Activated naive CD4-positive, alpha-beta T cell treated with anti-CD3 and anti-CD28 coated beads, Interleukin-2, amount 50 U/mL, for 72 hours (primary cell): Measurements from ENCODE around the gene HS3ST1. TPM values are rescaled to one million over a fixed set of nuclear protein-coding genes. Genes with fewer than 3 reads are reported as not detected.

ENCODE experiments used
- ATAC-seq, 2 donors: fragments of 150-1000 bp; cut with Tn5 transposase; 2 replicates each; pipeline ENCODE4 v1.10.0; 2021; ENCODE audit warnings: mild to moderate bottlenecking in 2 of 2, moderate library complexity in 2 of 2
- DNase-seq, 2 donors: peaks; one replicate each; pipeline ENCODE4 v3.0.0; 2021 to 2022; ENCODE audit warnings: low spot score in 2 of 2
- H3K27ac Mint-ChIP-seq, 2 donors: one replicate each; pipeline ENCODE4 v1.8.0; 2022; ENCODE audit warnings: mild to moderate bottlenecking in 2 of 2, mixed read lengths in 2 of 2
- H3K36me3 Mint-ChIP-seq, 2 donors: one replicate each; pipeline ENCODE4 v1.8.0; 2022; ENCODE audit warnings: mixed read lengths in 2 of 2
- H3K9me3 Mint-ChIP-seq, 2 donors: one replicate each; pipeline ENCODE4 v1.8.0; 2022; ENCODE audit warnings: mixed read lengths in 2 of 2
- total RNA-seq, 2 donors: library from RNA; stranded (reverse); gene quantifications; one replicate each; pipeline ENCODE4 v1.2.3, GENCODE V29; 2022

Gene HS3ST1
- total RNA-seq, 2 donors from 2014 or later, result not detected

GRCh38 chr4:11440481-11441193 lies 11.9 kb upstream of the HS3ST1 start:
- Mint-ChIP-seq H3K9me3 (no peaks in the 10 kb centered on the region), H3K36me3 (no peaks in the 10 kb centered on the region), H3K27ac (no peak overlapping the region)
- ATAC-seq (no peak), DNase-seq (no peak)

GRCh38 chr4:11439836-11440235 lies 11.1 kb upstream of the HS3ST1 start:
- ATAC-seq (no peak), DNase-seq (no peak)
- H3K36me3 Mint-ChIP-seq, result no peaks in the 10 kb centered on the region
- no peaks in the 10 kb centered on the region for H3K9me3 Mint-ChIP-seq
- no peak overlapping the region for H3K27ac Mint-ChIP-seq

GRCh38 chr4:11438647-11439046 lies 10.0 kb upstream of the HS3ST1 start:
- no peaks in the 10 kb centered on the region for H3K9me3 Mint-ChIP-seq
- H3K36me3 Mint-ChIP-seq, result no peaks in the 10 kb centered on the region
- no peak for DNase-seq
- no peak for ATAC-seq
- no peak overlapping the region for H3K27ac Mint-ChIP-seq

GRCh38 chr4:11436673-11437072 lies 8.0 kb upstream of the HS3ST1 start:
- Mint-ChIP-seq H3K27ac (no peak overlapping the region), H3K36me3 (no peaks in the 10 kb centered on the region), H3K9me3 (no peaks in the 10 kb centered on the region)

DNA sequence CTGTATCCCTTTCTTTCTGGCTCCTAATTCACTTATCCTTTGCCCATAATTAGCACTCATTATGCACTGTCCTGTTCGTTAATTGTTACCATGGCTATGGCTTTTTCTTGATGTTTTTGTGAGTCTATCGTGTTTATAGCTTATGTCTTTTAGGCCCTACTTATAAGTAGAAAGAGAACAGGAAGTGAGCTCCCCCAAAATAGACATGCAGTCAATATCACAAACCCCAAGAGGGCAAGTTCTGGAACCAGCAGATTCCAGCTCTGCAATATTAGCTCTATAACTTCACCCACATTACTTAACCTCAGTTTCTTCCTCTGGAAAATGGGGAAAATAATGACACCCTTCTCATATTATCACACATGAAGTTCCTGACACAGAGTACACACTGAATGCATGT lies 7.4 kb upstream of the HS3ST1 start:
- H3K27ac Mint-ChIP-seq, result no peak overlapping the region
- DNase-seq (no peak), ATAC-seq (no peak)
- H3K36me3 Mint-ChIP-seq, result no peaks in the 10 kb centered on the region
- no peaks in the 10 kb centered on the region for H3K9me3 Mint-ChIP-seq

More at GRCh38 chr4:11436673-11437072, 8.0 kb upstream of the HS3ST1 start:
- ATAC-seq, result no peak
- DNase-seq, result no peak

- Mint-ChIP-seq H3K36me3 (no peaks in the 10 kb centered on the region), H3K27ac (no peak overlapping the region), H3K9me3 (no peaks in the 10 kb centered on the region)
- ATAC-seq (no peak), DNase-seq (no peak)
These were observed 6.9 kb upstream of the HS3ST1 start for GRCh38 chr4:11435557-11435956.

DNA sequence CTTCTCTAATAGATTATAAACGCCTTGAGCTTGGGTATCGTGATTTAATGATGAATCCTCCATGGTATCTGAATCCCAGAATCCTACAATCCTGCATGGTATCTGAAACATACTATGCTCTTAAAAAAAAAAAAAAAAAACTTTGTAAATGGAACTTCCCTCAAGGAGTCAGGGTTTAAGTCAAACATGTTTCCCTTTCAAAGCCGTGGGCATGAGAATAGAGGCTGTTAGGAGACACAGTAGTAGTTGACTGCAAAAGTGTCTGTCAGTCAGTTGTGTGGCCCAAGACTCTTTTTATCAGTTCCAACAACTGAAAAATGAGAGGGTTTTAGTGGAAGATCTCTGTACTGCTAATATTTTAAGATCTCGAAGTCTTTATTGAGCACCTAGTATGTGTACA lies 2.4 kb upstream of the HS3ST1 start:
- ATAC-seq (no peak), DNase-seq (no peak)
- no peaks in the 10 kb centered on the region for H3K36me3 Mint-ChIP-seq
- H3K9me3 Mint-ChIP-seq, result no peaks in the 10 kb centered on the region
- no peak overlapping the region for H3K27ac Mint-ChIP-seq

DNA sequence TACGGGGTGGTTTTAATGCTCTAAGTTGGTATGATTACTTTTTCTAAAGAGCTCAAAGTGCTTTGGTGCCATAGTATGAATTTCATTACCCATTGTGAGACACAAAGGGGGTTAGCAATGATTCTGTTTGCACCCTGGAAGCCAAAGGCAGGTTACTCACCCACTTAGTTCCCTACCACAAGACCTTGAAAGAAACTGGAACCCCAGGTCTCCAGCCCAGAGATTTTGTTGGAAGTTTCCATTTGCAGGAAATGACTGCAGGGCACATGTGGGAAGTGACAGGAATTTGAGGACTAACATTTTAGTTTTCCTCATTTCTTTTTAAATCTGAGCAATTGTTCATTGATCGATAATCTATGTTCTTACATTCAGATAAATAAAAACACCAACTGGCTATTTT lies 1.8 kb upstream of the HS3ST1 start:
- DNase-seq, result no peak
- no peak for ATAC-seq

GRCh38 chr4:11429699-11430045 lies 978 bp upstream of the HS3ST1 start:
- ATAC-seq (no peak), DNase-seq (no peak)
- no peaks in the 10 kb centered on the region for H3K9me3 Mint-ChIP-seq

More for the DNA sequence above, 1.8 kb upstream of the HS3ST1 start:
- no peak overlapping the region for H3K27ac Mint-ChIP-seq
- H3K9me3 Mint-ChIP-seq, result no peaks in the 10 kb centered on the region
- no peaks in the 10 kb centered on the region for H3K36me3 Mint-ChIP-seq

GRCh38 chr4:11428899-11429698 lies 405 bp upstream of the HS3ST1 start:
- DNase-seq, result peak in 1 of 2 donors; percentile 51
- H3K9me3 Mint-ChIP-seq, result no peaks in the 10 kb centered on the region
- no peaks in the 10 kb centered on the region for H3K36me3 Mint-ChIP-seq
- no peak overlapping the region for H3K27ac Mint-ChIP-seq
- peak; percentile 81 to 85 for ATAC-seq

More at GRCh38 chr4:11429699-11430045, 978 bp upstream of the HS3ST1 start:
- Mint-ChIP-seq H3K36me3 (no peaks in the 10 kb centered on the region), H3K27ac (no peak overlapping the region)

DNA sequence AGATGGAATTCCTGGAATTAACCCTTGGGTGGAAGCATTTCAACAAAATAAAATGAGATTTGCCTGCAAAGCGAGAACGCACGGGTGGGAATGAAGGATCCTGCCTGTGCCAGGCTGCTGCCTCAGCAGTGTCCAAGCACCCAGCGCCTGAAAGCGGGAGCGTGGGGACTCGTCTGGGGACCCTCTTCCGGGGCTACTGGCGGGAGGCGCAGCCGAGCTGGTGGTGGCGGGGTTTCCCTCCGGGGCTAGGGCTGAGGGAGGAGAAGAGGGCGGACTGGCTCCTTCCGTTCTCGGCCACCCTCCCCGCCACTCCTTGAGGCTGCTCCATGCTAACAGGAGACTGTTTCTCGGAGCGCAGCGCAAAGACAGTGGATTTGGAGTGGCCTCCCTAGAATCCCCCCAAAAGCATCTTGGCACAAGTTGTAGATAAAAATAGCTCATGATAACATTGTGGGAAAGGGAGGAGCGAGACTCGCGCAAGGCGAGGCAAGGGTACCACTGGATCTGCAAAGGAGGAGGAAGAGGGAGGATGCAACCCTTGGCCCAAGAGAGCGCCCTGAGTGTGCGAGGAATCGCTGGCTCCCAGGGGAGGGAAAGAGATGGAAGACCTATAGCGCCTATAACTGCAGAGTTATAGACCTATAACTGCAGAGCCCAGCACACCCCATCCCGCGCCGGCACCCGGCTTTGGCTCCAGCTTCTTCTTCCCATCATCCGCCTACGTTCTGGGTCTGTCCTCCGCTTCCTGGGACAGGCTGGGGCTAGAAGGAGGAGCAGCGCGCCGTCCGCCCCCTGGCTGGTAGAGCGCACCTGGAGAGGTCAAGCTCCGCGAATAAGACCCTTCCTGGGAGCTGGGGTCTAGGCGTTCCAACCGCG lies 1.3 kb downstream of the HS3ST1 start:
- DNase-seq (no peak), ATAC-seq (no peak)
- no peaks in the 10 kb centered on the region for H3K36me3 Mint-ChIP-seq
- H3K27ac Mint-ChIP-seq, result no peak overlapping the region
- H3K9me3 Mint-ChIP-seq, result no peaks in the 10 kb centered on the region

DNA sequence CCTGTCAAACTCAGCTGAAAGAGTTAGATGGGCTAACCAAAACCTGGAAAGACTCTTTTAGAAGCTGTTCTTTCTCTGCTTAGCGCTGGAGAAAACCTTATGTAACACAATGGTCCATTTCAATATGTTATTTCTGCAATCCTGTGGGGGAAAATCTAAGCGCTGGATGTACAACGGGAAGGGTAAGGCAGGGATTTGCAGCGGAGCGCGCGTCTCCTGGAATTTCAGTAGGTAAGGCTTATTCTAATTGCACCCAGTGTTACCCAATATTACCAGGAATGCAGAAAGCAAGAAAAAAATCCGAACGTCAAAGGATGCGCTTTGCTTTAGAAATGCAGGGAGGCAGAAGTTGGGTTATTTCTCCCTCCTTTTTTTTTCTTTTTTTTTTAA lies 2.0 kb downstream of the HS3ST1 start:
- Mint-ChIP-seq H3K36me3 (no peaks in the 10 kb centered on the region), H3K27ac (no peak overlapping the region), H3K9me3 (no peaks in the 10 kb centered on the region)
- ATAC-seq (no peak), DNase-seq (no peak)

DNA sequence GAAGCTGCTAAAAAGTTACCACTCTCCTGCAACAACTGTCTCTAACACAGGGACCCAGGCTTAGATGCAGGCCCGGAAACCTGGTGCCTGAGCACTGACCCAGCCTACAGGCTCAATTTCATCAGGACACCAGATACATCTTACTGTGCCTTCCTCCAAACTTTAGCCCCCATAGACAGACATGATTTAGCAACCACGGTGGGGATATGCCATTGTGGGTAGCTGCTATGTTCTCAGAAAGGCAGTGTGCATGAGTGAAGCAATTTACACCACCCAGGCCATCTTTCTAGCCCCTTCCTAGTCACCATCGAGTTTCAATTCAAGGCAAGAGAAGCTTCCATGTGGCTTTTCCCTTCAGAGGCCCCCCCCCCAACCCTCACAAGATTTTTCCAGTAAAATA lies 2.7 kb downstream of the HS3ST1 start:
- Mint-ChIP-seq H3K36me3 (no peaks in the 10 kb centered on the region), H3K9me3 (no peaks in the 10 kb centered on the region), H3K27ac (no peak overlapping the region)
- ATAC-seq (no peak), DNase-seq (no peak)

- DNase-seq (no peak), ATAC-seq (no peak)
- no peaks in the 10 kb centered on the region for H3K9me3 Mint-ChIP-seq
- H3K27ac Mint-ChIP-seq, result no peak overlapping the region
- H3K36me3 Mint-ChIP-seq, result no peaks in the 10 kb centered on the region
These were observed 3.8 kb downstream of the HS3ST1 start for GRCh38 chr4:11424856-11425255.

- DNase-seq (peak in 1 of 2 donors; percentile 25), ATAC-seq (no peak)
- no peaks in the 10 kb centered on the region for H3K9me3 Mint-ChIP-seq
These were observed 4.7 kb downstream of the HS3ST1 start for GRCh38 chr4:11424000-11424399.

DNA sequence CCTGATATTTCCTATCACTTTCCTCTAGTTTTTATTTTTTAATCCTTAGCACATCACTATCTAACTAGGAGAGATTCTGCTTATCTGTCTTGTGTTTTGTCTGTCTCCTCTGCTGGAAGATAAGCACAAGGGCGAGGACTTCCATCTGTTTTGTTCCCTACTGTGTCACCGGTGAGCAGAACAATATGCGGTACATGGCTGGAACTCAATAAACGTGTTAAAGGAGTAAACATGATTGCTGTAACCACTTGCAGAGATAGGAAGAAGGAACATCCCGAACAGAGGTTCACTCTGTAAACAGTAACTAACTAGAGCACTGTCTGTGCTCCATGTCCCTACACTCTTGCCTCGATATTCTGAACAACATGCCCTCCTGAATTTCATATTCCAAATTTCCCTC lies 5.2 kb downstream of the HS3ST1 start:
- no peak for DNase-seq
- Mint-ChIP-seq H3K27ac (no peak overlapping the region), H3K36me3 (no peaks in the 10 kb centered on the region), H3K9me3 (no peaks in the 10 kb centered on the region)
- ATAC-seq, result no peak

More at GRCh38 chr4:11424000-11424399, 4.7 kb downstream of the HS3ST1 start:
- H3K27ac Mint-ChIP-seq, result peak overlapping the region in 1 of 2 donors; percentile 13
- H3K36me3 Mint-ChIP-seq, result no peaks in the 10 kb centered on the region

- ATAC-seq (no peak), DNase-seq (no peak)
- no peaks in the 10 kb centered on the region for H3K36me3 Mint-ChIP-seq
- H3K9me3 Mint-ChIP-seq, result no peaks in the 10 kb centered on the region
- H3K27ac Mint-ChIP-seq, result no peak overlapping the region
These were observed 7.6 kb downstream of the HS3ST1 start for GRCh38 chr4:11421116-11421515.
